G401.6 (cell line): ENCODE results near the gene SAMD10.

ENCODE experiments used
- FAIRE-seq: peaks from 2 replicates; lab custom pipeline; 2012; peaks lifted over from hg19 to GRCh38; lab: Jason Lieb, UNC

Gene SAMD10

GRCh38 chr20:63955827-63956663, 23.4 kb downstream of the SAMD10 start, which contains the start of gene UCKL1:
Gene UCKL1 (minus strand): TSS chr20:63956416. CDS start chr20:63956372, 44 bp downstream.
- FAIRE-seq = peak; percentile 45

- no peak for FAIRE-seq
Observed at GRCh38 chr20:63955281-63955826, 24.1 kb downstream of the SAMD10 start.

- FAIRE-seq = no peak
Observed at GRCh38 chr20:63953764-63954429, 25.5 kb downstream of the SAMD10 start.

GRCh38 chr20:63952769-63953168, 26.7 kb downstream of the SAMD10 start:
- no peak for FAIRE-seq

GRCh38 chr20:63952210-63952535, 27.3 kb downstream of the SAMD10 start:
- no peak for FAIRE-seq

- no peak for FAIRE-seq
Observed at GRCh38 chr20:63951398-63952209, 27.8 kb downstream of the SAMD10 start.

- no peak for FAIRE-seq
Observed at GRCh38 chr20:63950701-63951397, 28.6 kb downstream of the SAMD10 start.

GRCh38 chr20:63947638-63948456, 31.6 kb downstream of the SAMD10 start:
- no peak for FAIRE-seq

GRCh38 chr20:63946986-63947637, 32.3 kb downstream of the SAMD10 start:
- no peak for FAIRE-seq

GRCh38 chr20:63945921-63946920, 33.2 kb downstream of the SAMD10 start:
- FAIRE-seq = no peak

GRCh38 chr20:63945031-63945658, 34.3 kb downstream of the SAMD10 start:
- no peak for FAIRE-seq

- FAIRE-seq = no peak
Observed at GRCh38 chr20:63944078-63944941, 35.1 kb downstream of the SAMD10 start.

- FAIRE-seq = no peak
Observed at GRCh38 chr20:63943808-63944077, 35.7 kb downstream of the SAMD10 start.

- no peak for FAIRE-seq
Observed at GRCh38 chr20:63942969-63943807, 36.3 kb downstream of the SAMD10 start.

- no peak for FAIRE-seq
Observed at GRCh38 chr20:63942250-63942951, 37.0 kb downstream of the SAMD10 start.
